Panc1 (cell line): Measurements from ENCODE around the gene RBMX2.

Experiments
- POLR2AphosphoS5 ChIP-seq: IDR thresholded peaks from 2 replicates; pipeline ENCODE4 v1.6.1; 2012; ENCODE audit warnings: mild to moderate bottlenecking, low read depth, low read length, moderate library complexity
- SIN3A ChIP-seq: IDR thresholded peaks from 2 replicates; pipeline ENCODE4 v1.6.1; 2012; ENCODE audit warnings: low read depth, mild to moderate bottlenecking, low read length, moderate library complexity, borderline replicate concordance; ENCODE audit not compliant: insufficient read depth
- TCF7L2 ChIP-seq: IDR thresholded peaks from 2 replicates; pipeline ENCODE4 v1.6.1; 2011; ENCODE audit warnings: mild to moderate bottlenecking, low read depth, low read length, inconsistent platforms
- TF ChIP-seq, protein P1 (sequence below): fragments of 450-650 bp; IDR thresholded peaks from 2 replicates; pipeline ENCODE4 v1.5.1; 2017; ENCODE audit warnings: mild to moderate bottlenecking
- TF ChIP-seq, protein P2 (sequence below), 2 experiments: IDR thresholded peaks; 2 replicates each; pipeline ENCODE4 v1.6.1; 2011 to 2012; ENCODE audit warnings: low read depth in 2 of 2, control low read depth in 1 of 2, low read length in 1 of 2, mild to moderate bottlenecking in 1 of 2, moderate library complexity in 1 of 2; ENCODE audit not compliant: insufficient read depth in 1 of 2

DNA sequence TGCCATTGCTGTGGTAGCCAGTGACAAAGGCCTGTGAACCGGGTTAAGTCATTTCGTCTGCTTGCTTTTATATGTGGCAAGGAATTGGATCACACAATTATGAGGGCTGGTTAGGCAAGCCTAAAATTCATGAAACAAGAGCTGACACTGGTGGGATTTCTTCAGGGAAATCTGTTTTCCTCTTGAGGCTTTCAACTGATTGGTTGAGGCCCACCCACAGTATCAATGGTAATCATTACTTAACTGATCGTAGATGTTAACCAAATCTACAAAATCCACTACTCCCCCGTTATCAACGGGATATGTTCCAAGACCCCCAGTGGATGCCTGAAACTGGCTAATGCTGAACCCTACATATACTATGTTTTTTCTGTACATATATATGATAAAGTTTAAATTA lies 13.0 kb downstream of the RBMX2 start:
- TF ChIP-seq SIN3A (no peak), POLR2AphosphoS5 (no peak), TCF7L2 (no peak)
- TF ChIP-seq, protein P1, sequence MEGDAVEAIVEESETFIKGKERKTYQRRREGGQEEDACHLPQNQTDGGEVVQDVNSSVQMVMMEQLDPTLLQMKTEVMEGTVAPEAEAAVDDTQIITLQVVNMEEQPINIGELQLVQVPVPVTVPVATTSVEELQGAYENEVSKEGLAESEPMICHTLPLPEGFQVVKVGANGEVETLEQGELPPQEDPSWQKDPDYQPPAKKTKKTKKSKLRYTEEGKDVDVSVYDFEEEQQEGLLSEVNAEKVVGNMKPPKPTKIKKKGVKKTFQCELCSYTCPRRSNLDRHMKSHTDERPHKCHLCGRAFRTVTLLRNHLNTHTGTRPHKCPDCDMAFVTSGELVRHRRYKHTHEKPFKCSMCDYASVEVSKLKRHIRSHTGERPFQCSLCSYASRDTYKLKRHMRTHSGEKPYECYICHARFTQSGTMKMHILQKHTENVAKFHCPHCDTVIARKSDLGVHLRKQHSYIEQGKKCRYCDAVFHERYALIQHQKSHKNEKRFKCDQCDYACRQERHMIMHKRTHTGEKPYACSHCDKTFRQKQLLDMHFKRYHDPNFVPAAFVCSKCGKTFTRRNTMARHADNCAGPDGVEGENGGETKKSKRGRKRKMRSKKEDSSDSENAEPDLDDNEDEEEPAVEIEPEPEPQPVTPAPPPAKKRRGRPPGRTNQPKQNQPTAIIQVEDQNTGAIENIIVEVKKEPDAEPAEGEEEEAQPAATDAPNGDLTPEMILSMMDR = no peak
- TF ChIP-seq, protein P2, sequence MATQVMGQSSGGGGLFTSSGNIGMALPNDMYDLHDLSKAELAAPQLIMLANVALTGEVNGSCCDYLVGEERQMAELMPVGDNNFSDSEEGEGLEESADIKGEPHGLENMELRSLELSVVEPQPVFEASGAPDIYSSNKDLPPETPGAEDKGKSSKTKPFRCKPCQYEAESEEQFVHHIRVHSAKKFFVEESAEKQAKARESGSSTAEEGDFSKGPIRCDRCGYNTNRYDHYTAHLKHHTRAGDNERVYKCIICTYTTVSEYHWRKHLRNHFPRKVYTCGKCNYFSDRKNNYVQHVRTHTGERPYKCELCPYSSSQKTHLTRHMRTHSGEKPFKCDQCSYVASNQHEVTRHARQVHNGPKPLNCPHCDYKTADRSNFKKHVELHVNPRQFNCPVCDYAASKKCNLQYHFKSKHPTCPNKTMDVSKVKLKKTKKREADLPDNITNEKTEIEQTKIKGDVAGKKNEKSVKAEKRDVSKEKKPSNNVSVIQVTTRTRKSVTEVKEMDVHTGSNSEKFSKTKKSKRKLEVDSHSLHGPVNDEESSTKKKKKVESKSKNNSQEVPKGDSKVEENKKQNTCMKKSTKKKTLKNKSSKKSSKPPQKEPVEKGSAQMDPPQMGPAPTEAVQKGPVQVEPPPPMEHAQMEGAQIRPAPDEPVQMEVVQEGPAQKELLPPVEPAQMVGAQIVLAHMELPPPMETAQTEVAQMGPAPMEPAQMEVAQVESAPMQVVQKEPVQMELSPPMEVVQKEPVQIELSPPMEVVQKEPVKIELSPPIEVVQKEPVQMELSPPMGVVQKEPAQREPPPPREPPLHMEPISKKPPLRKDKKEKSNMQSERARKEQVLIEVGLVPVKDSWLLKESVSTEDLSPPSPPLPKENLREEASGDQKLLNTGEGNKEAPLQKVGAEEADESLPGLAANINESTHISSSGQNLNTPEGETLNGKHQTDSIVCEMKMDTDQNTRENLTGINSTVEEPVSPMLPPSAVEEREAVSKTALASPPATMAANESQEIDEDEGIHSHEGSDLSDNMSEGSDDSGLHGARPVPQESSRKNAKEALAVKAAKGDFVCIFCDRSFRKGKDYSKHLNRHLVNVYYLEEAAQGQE (IDR thresholded peaks at IDR 0.05; ENCODE audit: insufficient read depth in 1 of 2, low read depth in 2 of 2, low read length in 1 of 2) = no peak
